Measurements from ENCODE around the gene FN3KRP.

The FN3KRP gene

GRCh38 chr17:82684228-82684841 lies 32.2 kb upstream of the FN3KRP start:
- POLR2A ChIA-PET: no interaction called here
- CTCF ChIA-PET: interaction anchor here (0.7 kb wide), 1 partner anchor 90 kb away, joined by 4 read pairs; no protein-coding TSS in a partner anchor
- Histone ChIP-seq H3K4me1 (ENCODE audit: control insufficient read depth, insufficient read depth, low read length) (no peaks in the 10 kb centered on the region), H3K27ac (ENCODE audit: extremely low read depth, low read depth, low read length) (no peak overlapping the region), H3K36me3 (ENCODE audit: control insufficient read depth in 2 of 2, insufficient read depth in 1 of 2, low read length in 2 of 2) (peaks cover 3 to 4% of the 10 kb centered on the region in 2 experiments; a peak in 2 of 3 replicates), H3K9me3 (ENCODE audit: control insufficient read depth, insufficient read depth, low read depth, low read length) (no peaks in the 10 kb centered on the region), H3K4me3 (ENCODE audit: low read depth, low read length) (no peak overlapping the region)
- TF ChIP-seq ZNF449 (tag by site-specific recombination; IDR thresholded peaks at IDR 0.05) (no peak), ZNF664 (tag by site-specific recombination; IDR thresholded peaks at IDR 0.05) (no peak), GLI2 (tag by site-specific recombination; IDR thresholded peaks at IDR 0.05; ENCODE audit: borderline replicate concordance, low read depth) (no peak), ZNF214 (tag by site-specific recombination; IDR thresholded peaks at IDR 0.05; ENCODE audit: borderline replicate concordance) (no peak), SCRT1 (tag by site-specific recombination; IDR thresholded peaks at IDR 0.05; ENCODE audit: borderline replicate concordance) (no peak), ZSCAN23 (tag by site-specific recombination; IDR thresholded peaks at IDR 0.05) (no peak), ZNF777 (tag by site-specific recombination; IDR thresholded peaks at IDR 0.05; ENCODE audit: borderline replicate concordance) (no peak), ZSCAN30 (tag by site-specific recombination; IDR thresholded peaks at IDR 0.05) (no peak), BCL11A (tag by site-specific recombination; IDR thresholded peaks at IDR 0.05; ENCODE audit: low read depth) (no peak), ZNF146 (tag by site-specific recombination; IDR thresholded peaks at IDR 0.05) (no peak), ZNF23 (tag by site-specific recombination; IDR thresholded peaks at IDR 0.05; ENCODE audit: borderline replicate concordance) (no peak), ZNF768 (tag by site-specific recombination; IDR thresholded peaks at IDR 0.05) (no peak), ZNF280C (tag by site-specific recombination; IDR thresholded peaks at IDR 0.05) (no peak), ZSCAN5A (tag by site-specific recombination; IDR thresholded peaks at IDR 0.05) (no peak), ZNF138 (tag by site-specific recombination; IDR thresholded peaks at IDR 0.05; ENCODE audit: borderline replicate concordance) (no peak), ZBTB6 (tag by site-specific recombination; IDR thresholded peaks at IDR 0.05) (no peak)

- no peaks in the 10 kb centered on the region for H3K4me1 ChIP-seq (ENCODE audit: control insufficient read depth, insufficient read depth, low read length)
- no peak overlapping the region for H3K4me3 ChIP-seq (ENCODE audit: low read depth, low read length)
- POLR2A ChIA-PET: no interaction called here
Measured at GRCh38 chr17:82685291-82685690, 31.2 kb upstream of the FN3KRP start.

More at GRCh38 chr17:82685291-82685690, 31.2 kb upstream of the FN3KRP start:
- Histone ChIP-seq H3K36me3 (ENCODE audit: control insufficient read depth in 2 of 2, insufficient read depth in 1 of 2, low read length in 2 of 2) (peaks cover 3 to 7% of the 10 kb centered on the region in 2 experiments; a peak in 2 of 3 replicates), H3K27ac (ENCODE audit: extremely low read depth, low read depth, low read length) (no peak overlapping the region), H3K9me3 (ENCODE audit: control insufficient read depth, insufficient read depth, low read depth, low read length) (no peaks in the 10 kb centered on the region)
- CTCF ChIA-PET: no interaction called here
- TF ChIP-seq GLIS2 (tag by site-specific recombination; IDR thresholded peaks at IDR 0.05) (no peak), ZNF37A (tag by site-specific recombination; IDR thresholded peaks at IDR 0.05) (no peak), ZNF830 (tag by site-specific recombination; IDR thresholded peaks at IDR 0.05; ENCODE audit: low read depth) (no peak), ZNF692 (tag by site-specific recombination; IDR thresholded peaks at IDR 0.05) (no peak), ZNF302 (tag by site-specific recombination; IDR thresholded peaks at IDR 0.05; ENCODE audit: low read depth) (no peak), ZNF654 (tag by site-specific recombination; IDR thresholded peaks at IDR 0.05; ENCODE audit: low read depth) (no peak), ZNF544 (tag by site-specific recombination; IDR thresholded peaks at IDR 0.05) (no peak)
